Measurements from ENCODE around the gene STK10.

GRCh38 chr5:172149073-172149472, 39.0 kb downstream of the STK10 start:
- TF ChIP-seq CTCF (IDR thresholded peaks at IDR 0.05; ENCODE audit: low read depth, low read length, missing input control) (no peak), RAD21 (IDR thresholded peaks at IDR 0.05) (no peak), TAF1 (conservative IDR thresholded peaks at IDR 0.05) (no peak), REST (IDR thresholded peaks at IDR 0.05) (no peak), YY1 (IDR thresholded peaks at IDR 0.05) (no peak), NR2F2 (IDR thresholded peaks at IDR 0.05) (no peak), SP1 (IDR thresholded peaks at IDR 0.05) (no peak), GABPA (IDR thresholded peaks at IDR 0.05 in 1 of 2, conservative IDR thresholded peaks at IDR 0.05 in 1 of 2) (no peak), RXRA (IDR thresholded peaks at IDR 0.05) (no peak), MAX (IDR thresholded peaks at IDR 0.05) (no peak), HNF4A (conservative IDR thresholded peaks at IDR 0.05) (no peak), JUND (IDR thresholded peaks at IDR 0.05) (no peak), EGR1 (IDR thresholded peaks at IDR 0.05; ENCODE audit: low read depth in 2 of 2) (no peak)
